Activated CD8-positive, alpha-beta T cell treated with anti-CD3 and anti-CD28 coated beads, Interleukin-2, amount 10 ng/mL, durations not matched to agents 7 days and 5 days (primary cell): Measurements from ENCODE around the gene PJA2. TPM values are rescaled to one million over a fixed set of nuclear protein-coding genes. Genes with fewer than 3 reads are reported as not detected.
"Not testable (repeated sequence)": the region's sequence is repeated elsewhere in the genome, so short reads cannot be mapped to it uniquely, and the experiment has no call there.

Experiments
- ATAC-seq: fragments of 150-1000 bp; cut with Tn5 transposase; one replicate; pipeline ENCODE4 v1.10.0; 2021; ENCODE audit warnings: moderate library complexity
- CTCF ChIA-PET: fragments of 350-600 bp; sonication (Branson Sonifier 250); formaldehyde crosslinking; loops from one replicate; lab custom pipeline; 2021; ENCODE audit warnings: antibody characterized with exemption; lab: Charles Lee
- POLR2A ChIA-PET: fragments of 350-600 bp; sonication (Branson Sonifier 250); formaldehyde crosslinking; loops from one replicate; lab custom pipeline; 2021; ENCODE audit warnings: antibody characterized with exemption; lab: Charles Lee
- DNase-seq: peaks from one replicate; pipeline ENCODE4 v3.0.0-alpha.2; 2020
- H3K27ac Mint-ChIP-seq: one replicate; pipeline ENCODE4 v1.8.0; 2021; ENCODE audit warnings: mild to moderate bottlenecking, mixed read lengths
- H3K27me3 Mint-ChIP-seq: one replicate; pipeline ENCODE4 v1.8.0; 2021; ENCODE audit warnings: low read depth, mixed read lengths
- H3K36me3 Mint-ChIP-seq: one replicate; pipeline ENCODE4 v1.8.0; 2021; ENCODE audit warnings: low read depth, mixed read lengths
- H3K4me1 Mint-ChIP-seq: one replicate; pipeline ENCODE4 v1.8.0; 2021; ENCODE audit warnings: low read depth, mixed read lengths
- H3K4me3 Mint-ChIP-seq: one replicate; pipeline ENCODE4 v1.8.0; 2021; ENCODE audit warnings: mild to moderate bottlenecking, mixed read lengths
- H3K9me3 Mint-ChIP-seq: one replicate; pipeline ENCODE4 v1.8.0; 2022; ENCODE audit warnings: mixed read lengths; ENCODE audit not compliant: insufficient read depth
- total RNA-seq, 2 experiments: library from RNA; stranded (reverse); gene quantifications; one replicate each; pipeline ENCODE4 v1.2.3, GENCODE V29; 2021

Gene PJA2
- total RNA-seq, 2 experiments from 2014 or later: 50.2 to 53.5 TPM

DNA sequence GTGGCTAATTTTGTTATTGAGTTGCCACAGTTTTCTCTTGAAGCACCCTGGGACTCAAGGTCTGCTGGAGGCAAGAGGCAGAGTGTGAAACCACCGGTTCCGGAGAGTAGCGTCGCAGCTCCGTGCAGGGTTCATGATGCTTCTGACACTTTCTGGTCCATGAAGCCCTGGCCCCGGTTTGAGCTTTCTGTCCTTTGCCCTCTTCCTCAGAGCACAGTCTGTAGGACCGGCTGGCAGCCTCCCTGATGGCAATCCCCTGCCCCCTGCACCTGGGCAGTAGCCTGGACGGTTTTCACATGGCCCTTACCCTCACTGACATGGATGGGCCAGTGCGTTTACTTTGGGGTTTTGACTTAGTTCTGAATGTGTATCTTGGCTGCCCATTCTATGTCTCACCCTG, 111.9 kb downstream of the PJA2 start:
- ChIA-PET POLR2A (no interaction called here), CTCF (no interaction called here)
- H3K9me3 Mint-ChIP-seq: no peaks in the 10 kb centered on the region
- no peaks in the 10 kb centered on the region for H3K4me1 Mint-ChIP-seq
- no peaks in the 10 kb centered on the region for H3K27me3 Mint-ChIP-seq
- H3K4me3 Mint-ChIP-seq: no peak overlapping the region
- H3K27ac Mint-ChIP-seq: no peak overlapping the region
- no peak for ATAC-seq
- DNase-seq: no peak
- H3K36me3 Mint-ChIP-seq: no peaks in the 10 kb centered on the region

DNA sequence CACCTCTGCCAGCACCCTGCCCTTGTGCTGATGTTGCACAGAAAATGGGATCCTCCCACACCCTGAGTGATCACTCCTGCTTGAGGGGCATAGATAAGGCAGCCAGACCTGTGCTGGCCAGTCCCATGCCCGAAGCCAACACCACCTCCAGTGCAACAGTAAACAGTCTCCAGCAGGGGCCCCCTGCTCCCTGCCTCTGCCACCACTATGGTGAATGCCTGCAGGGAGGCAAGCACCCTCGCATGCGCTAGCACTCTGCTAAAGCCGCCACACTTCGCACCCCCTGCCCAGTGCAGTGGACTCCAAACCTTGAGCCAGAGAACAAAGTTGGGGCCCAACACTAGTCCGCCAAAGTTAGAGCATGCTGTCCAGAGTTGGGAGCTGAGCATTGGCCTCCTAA, 118.7 kb downstream of the PJA2 start:
- peaks cover 3% of the 10 kb centered on the region for H3K9me3 Mint-ChIP-seq
- H3K27me3 Mint-ChIP-seq: no peaks in the 10 kb centered on the region
- no peak overlapping the region for H3K27ac Mint-ChIP-seq
- ATAC-seq: no peak
- H3K4me1 Mint-ChIP-seq: no peaks in the 10 kb centered on the region
- ChIA-PET CTCF (no interaction called here), POLR2A (no interaction called here)
- peaks cover 2% of the 10 kb centered on the region for H3K36me3 Mint-ChIP-seq
- no peak for DNase-seq
- H3K4me3 Mint-ChIP-seq: no peak overlapping the region

DNA sequence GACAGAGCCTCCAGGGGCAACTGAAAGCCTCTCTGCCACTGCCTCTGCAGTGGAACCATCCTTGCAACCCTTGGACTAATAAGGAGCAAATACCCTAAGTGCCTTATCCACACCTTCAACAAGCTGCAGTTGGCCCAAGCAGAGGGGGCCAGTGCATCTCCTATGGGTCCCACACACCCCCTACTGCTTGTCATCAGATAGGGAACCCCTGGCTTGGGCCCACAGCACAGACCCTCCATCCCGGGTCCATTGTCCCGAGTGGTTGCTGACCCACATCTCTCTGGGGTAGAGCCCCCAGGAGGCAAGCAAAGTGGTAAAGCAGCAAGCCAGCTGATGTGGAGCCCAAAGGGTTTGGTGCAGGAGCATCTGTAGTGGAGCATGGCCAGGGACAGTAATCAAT, 119.5 kb downstream of the PJA2 start:
- ATAC-seq: no peak
- Mint-ChIP-seq H3K9me3 (peaks cover 12% of the 10 kb centered on the region), H3K27ac (no peak overlapping the region), H3K4me1 (no peaks in the 10 kb centered on the region), H3K27me3 (no peaks in the 10 kb centered on the region), H3K4me3 (no peak overlapping the region), H3K36me3 (peaks cover 2% of the 10 kb centered on the region)
- no peak for DNase-seq
- CTCF ChIA-PET: no interaction called here
- POLR2A ChIA-PET: no interaction called here

DNA sequence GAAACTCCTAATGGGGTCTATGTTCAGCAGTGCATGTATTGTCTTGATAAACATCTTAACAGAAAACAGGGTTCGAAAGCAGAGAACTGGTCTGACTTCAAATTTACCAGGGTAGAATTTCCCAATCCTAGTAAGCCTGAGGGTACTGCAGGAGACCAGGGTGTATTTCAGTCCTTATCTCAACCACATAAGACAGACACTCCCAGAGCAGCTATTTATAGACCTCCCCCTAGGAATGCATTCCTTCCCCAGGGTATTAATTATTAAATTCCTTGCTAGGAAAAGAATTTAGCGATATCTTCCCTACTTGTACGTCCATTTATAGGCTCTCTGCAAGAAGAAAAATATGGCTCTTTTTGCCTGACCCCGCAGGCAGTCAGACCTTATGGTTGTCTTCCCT, 123.1 kb downstream of the PJA2 start:
- H3K4me1 Mint-ChIP-seq, CTCF ChIA-PET, H3K36me3 Mint-ChIP-seq, POLR2A ChIA-PET, H3K27me3 Mint-ChIP-seq, ATAC-seq, DNase-seq, H3K4me3 Mint-ChIP-seq, H3K27ac Mint-ChIP-seq: not testable (repeated sequence)
- peaks cover 12% of the 10 kb centered on the region for H3K9me3 Mint-ChIP-seq
